ENCODE data around the gene PKD1L1. TPM values are rescaled to one million over a fixed set of nuclear protein-coding genes. Genes with fewer than 3 reads are reported as not detected.

PKD1L1 gene
- total and polyA plus RNA-seq, 3 donors from 2014 or later = 4.0 to 4.8 (median 4.2) TPM

DNA sequence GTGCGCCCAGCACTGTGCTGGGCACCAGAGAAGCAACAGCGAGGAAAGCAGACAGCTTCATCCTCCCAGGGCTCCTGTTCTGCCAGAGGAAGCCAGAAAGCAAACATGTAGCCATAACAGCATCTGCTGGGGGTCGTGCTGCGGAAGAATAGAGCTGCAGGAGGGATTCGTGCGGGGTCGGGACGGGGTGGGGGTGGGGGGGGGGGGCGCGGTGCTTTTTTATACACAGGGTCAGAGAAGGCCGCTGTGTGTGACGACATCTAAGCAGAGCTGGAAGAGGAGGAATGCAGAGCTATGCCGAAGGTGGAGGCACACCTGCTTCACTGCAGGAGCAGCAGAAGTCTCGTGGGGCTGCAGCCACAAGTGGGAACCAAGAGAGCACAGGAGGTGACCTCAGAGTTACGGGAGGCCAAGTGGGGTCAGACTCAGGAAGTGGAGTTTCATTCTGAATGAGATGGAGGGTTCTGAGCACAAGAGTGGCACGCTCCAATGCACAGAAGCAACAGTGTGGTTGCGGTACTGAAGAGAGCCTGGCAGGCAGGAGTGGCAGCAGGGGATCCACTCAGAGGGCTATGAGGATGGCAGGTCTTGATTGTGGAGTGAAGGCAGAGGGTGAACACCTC is 11.1 kb downstream of the PKD1L1 start:
- TF ChIP-seq, protein P1, sequence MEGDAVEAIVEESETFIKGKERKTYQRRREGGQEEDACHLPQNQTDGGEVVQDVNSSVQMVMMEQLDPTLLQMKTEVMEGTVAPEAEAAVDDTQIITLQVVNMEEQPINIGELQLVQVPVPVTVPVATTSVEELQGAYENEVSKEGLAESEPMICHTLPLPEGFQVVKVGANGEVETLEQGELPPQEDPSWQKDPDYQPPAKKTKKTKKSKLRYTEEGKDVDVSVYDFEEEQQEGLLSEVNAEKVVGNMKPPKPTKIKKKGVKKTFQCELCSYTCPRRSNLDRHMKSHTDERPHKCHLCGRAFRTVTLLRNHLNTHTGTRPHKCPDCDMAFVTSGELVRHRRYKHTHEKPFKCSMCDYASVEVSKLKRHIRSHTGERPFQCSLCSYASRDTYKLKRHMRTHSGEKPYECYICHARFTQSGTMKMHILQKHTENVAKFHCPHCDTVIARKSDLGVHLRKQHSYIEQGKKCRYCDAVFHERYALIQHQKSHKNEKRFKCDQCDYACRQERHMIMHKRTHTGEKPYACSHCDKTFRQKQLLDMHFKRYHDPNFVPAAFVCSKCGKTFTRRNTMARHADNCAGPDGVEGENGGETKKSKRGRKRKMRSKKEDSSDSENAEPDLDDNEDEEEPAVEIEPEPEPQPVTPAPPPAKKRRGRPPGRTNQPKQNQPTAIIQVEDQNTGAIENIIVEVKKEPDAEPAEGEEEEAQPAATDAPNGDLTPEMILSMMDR (IDR thresholded peaks at IDR 0.05) = no peak
- TF ChIP-seq POLR2A (IDR thresholded peaks at IDR 0.05) = no peak
- Histone ChIP-seq H3K27me3 (no peaks in the 10 kb centered on the region), H3K4me1 (peaks cover 5% of the 10 kb centered on the region), H3K4me3 (no peak overlapping the region), H3K27ac (no peak overlapping the region), H3K36me3 (ENCODE audit: low read depth, missing control alignments) (no peaks in the 10 kb centered on the region), H3K9me3 (no peaks in the 10 kb centered on the region)
- 81 to 84% methylated on average over 10 to 17 of the region's 17 CpGs for whole genome bisulfite sequencing, 2 donors
- intact Hi-C loops (cut with DNase I; ENCODE audit: low total_unique reads) = no loop called here
- DNase-seq = no peak

DNA sequence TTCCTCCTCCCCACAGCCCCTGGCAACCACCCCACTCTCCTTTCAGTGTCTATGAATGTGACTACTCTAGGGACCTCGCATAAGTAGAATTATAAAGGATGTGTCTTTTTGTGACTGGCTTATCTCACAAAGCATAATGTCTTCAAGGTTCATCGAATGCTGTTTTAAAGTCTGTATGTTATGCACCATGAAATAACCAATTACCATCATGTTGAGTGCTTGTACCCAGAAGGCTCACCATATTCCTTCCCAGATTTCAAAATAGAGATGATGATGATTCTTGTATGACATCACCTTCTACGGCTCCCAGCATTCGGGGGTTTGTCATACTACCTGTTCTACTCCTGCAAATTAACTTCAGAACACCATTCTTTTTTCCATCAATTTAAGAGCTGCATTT is 11.9 kb downstream of the PKD1L1 start:
- peaks cover 5% of the 10 kb centered on the region for H3K4me1 ChIP-seq
- no peaks in the 10 kb centered on the region for H3K36me3 ChIP-seq (ENCODE audit: low read depth, missing control alignments)
- no peaks in the 10 kb centered on the region for H3K9me3 ChIP-seq
- H3K4me3 ChIP-seq = no peak overlapping the region
- TF ChIP-seq POLR2A (IDR thresholded peaks at IDR 0.05) = no peak
- TF ChIP-seq, protein P1 (IDR thresholded peaks at IDR 0.05) = no peak
- H3K27ac ChIP-seq = no peak overlapping the region
- intact Hi-C loops (cut with DNase I; ENCODE audit: low total_unique reads) = no loop called here
- no peak for DNase-seq
- 87 to 92% methylated on average over 4 of the region's 4 CpGs for WGBS, 2 donors
- H3K27me3 ChIP-seq = no peaks in the 10 kb centered on the region

- intact Hi-C loops (cut with DNase I; ENCODE audit: low total_unique reads) = no loop called here
- Histone ChIP-seq H3K4me3 (no peak overlapping the region), H3K9me3 (no peaks in the 10 kb centered on the region), H3K27me3 (no peaks in the 10 kb centered on the region), H3K4me1 (peaks cover 5% of the 10 kb centered on the region), H3K36me3 (ENCODE audit: low read depth, missing control alignments) (no peaks in the 10 kb centered on the region), H3K27ac (no peak overlapping the region)
- WGBS, 2 donors = 96 to 97% methylated on average over 10 of the region's 10 CpGs
- no peak for DNase-seq
- TF ChIP-seq, protein P1 (IDR thresholded peaks at IDR 0.05) = no peak
Measured at GRCh38 chr7:47935336-47935735, 12.9 kb downstream of the PKD1L1 start.

- intact Hi-C loops (cut with DNase I; ENCODE audit: low total_unique reads) = no loop called here
- Histone ChIP-seq H3K27ac (no peak overlapping the region), H3K36me3 (ENCODE audit: low read depth, missing control alignments) (no peaks in the 10 kb centered on the region), H3K9me3 (no peaks in the 10 kb centered on the region), H3K27me3 (no peaks in the 10 kb centered on the region), H3K4me1 (peaks cover 5% of the 10 kb centered on the region), H3K4me3 (no peak overlapping the region)
- WGBS, 2 donors = 87 to 100% methylated on average over 3 to 6 of the region's 6 CpGs
- no peak for DNase-seq
- no peak for TF ChIP-seq POLR2A (IDR thresholded peaks at IDR 0.05)
- TF ChIP-seq, protein P1 (IDR thresholded peaks at IDR 0.05) = no peak
Measured at GRCh38 chr7:47934831-47935230, 13.4 kb downstream of the PKD1L1 start.

- Histone ChIP-seq H3K27ac (no peak overlapping the region), H3K9me3 (no peaks in the 10 kb centered on the region), H3K4me3 (no peak overlapping the region), H3K27me3 (no peaks in the 10 kb centered on the region), H3K36me3 (ENCODE audit: low read depth, missing control alignments) (no peaks in the 10 kb centered on the region), H3K4me1 (peaks cover 5% of the 10 kb centered on the region)
- 82 to 86% methylated on average over 8 of the region's 8 CpGs for WGBS, 2 donors
- DNase-seq = no peak
- intact Hi-C loops (cut with DNase I; ENCODE audit: low total_unique reads) = no loop called here
- TF ChIP-seq, protein P1 (IDR thresholded peaks at IDR 0.05) = no peak
- TF ChIP-seq POLR2A (IDR thresholded peaks at IDR 0.05) = no peak
Measured at GRCh38 chr7:47933215-47933614, 15.1 kb downstream of the PKD1L1 start.
